ENCODE data around the gene TBCD.

DNA sequence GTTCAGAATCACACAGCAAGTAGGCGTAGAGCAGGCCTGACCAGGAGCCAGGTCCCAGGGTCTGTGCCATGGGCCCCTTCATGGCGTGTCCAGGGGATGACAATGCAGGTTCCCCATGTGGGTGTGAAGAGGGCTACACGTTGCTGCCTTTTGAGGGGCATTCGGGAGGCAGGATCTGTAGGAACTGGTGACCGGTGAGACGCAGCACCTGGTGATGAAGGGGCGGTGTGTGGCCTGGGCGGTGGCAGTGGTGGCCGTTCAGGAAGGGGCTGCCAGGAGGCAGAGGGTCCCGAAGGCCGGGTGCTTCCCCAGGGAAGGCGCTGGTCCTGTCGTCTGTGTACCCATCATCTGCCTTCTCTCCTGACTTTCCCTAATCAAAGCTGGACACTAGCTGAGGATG is 53.4 kb downstream of the TBCD start:
- TF ChIP-seq CTCF (IDR thresholded peaks at IDR 0.05) (no peak), POLR2A (IDR thresholded peaks at IDR 0.05) (no peak)
